Progenitor cell of endocrine pancreas (in vitro differentiated cells): ENCODE results near the gene SEH1L. TPM values are rescaled to one million over a fixed set of nuclear protein-coding genes. Genes with fewer than 3 reads are reported as not detected.
A peak's percentile ranks its signal among the peaks of the same experiment; 100 is the strongest.

ENCODE experiments used
- DNase-seq: peaks from one replicate; pipeline ENCODE4 v3.0.0; 2021; ENCODE audit warnings: low spot score; ENCODE audit not compliant: unreplicated experiment
- H3K27ac Mint-ChIP-seq: 2 replicates; pipeline ENCODE4 v1.8.0; 2021; ENCODE audit warnings: mild to moderate bottlenecking, moderate library complexity, mixed read lengths
- H3K27me3 Mint-ChIP-seq: 2 replicates; pipeline ENCODE4 v1.8.0; 2021; ENCODE audit warnings: mixed read lengths
- H3K36me3 Mint-ChIP-seq: 2 replicates; pipeline ENCODE4 v1.8.0; 2022; ENCODE audit warnings: mixed read lengths; ENCODE audit not compliant: insufficient read depth
- H3K4me1 Mint-ChIP-seq: 2 replicates; pipeline ENCODE4 v1.8.0; 2021; ENCODE audit warnings: low read depth, mixed read lengths
- H3K4me3 Mint-ChIP-seq: 2 replicates; pipeline ENCODE4 v1.8.0; 2021; ENCODE audit warnings: low read depth, mild to moderate bottlenecking, moderate library complexity, mixed read lengths
- H3K9me3 Mint-ChIP-seq: 2 replicates; pipeline ENCODE4 v1.8.0; 2021; ENCODE audit warnings: low read depth, mixed read lengths
- total RNA-seq: library from RNA; stranded (reverse); gene quantifications from 2 replicates; pipeline ENCODE4 v1.2.1, GENCODE V29; 2021
- TF ChIP-seq, protein P1 (sequence below): fragments of 200-600 bp; sonication (generic); IDR thresholded peaks from one replicate; pipeline ENCODE4 v1.5.0; 2021; ENCODE audit warnings: antibody characterized with exemption, mild to moderate bottlenecking; ENCODE audit not compliant: unreplicated experiment

SEH1L gene
- total RNA-seq, 1 donor from 2014 or later: 43.3 TPM

DNA sequence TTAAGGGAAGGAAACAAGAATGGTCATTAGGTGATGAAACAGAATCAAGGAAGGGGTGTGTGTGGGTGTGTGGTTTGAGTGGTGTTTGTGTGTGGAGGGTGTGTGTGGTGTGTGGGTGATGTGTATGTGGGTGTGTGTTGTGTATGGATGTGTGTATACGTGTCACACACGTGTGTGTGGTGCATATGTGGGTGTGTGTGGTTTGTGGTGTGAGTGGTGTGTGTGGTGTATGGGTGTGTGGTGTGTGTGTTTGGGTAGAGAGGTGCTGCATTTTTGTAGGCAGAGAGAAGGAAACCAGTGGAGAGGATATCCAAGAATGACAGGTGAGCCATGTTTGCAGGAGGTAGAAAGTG lies 42.3 kb downstream of the SEH1L start:
- TF ChIP-seq, protein P1, sequence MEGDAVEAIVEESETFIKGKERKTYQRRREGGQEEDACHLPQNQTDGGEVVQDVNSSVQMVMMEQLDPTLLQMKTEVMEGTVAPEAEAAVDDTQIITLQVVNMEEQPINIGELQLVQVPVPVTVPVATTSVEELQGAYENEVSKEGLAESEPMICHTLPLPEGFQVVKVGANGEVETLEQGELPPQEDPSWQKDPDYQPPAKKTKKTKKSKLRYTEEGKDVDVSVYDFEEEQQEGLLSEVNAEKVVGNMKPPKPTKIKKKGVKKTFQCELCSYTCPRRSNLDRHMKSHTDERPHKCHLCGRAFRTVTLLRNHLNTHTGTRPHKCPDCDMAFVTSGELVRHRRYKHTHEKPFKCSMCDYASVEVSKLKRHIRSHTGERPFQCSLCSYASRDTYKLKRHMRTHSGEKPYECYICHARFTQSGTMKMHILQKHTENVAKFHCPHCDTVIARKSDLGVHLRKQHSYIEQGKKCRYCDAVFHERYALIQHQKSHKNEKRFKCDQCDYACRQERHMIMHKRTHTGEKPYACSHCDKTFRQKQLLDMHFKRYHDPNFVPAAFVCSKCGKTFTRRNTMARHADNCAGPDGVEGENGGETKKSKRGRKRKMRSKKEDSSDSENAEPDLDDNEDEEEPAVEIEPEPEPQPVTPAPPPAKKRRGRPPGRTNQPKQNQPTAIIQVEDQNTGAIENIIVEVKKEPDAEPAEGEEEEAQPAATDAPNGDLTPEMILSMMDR: no peak
- H3K9me3 Mint-ChIP-seq: no peaks in the 10 kb centered on the region
- peaks cover 23% of the 10 kb centered on the region for H3K4me1 Mint-ChIP-seq
- H3K4me3 Mint-ChIP-seq: peak overlapping the region; percentile 91
- DNase-seq: no peak
- H3K27me3 Mint-ChIP-seq: no peaks in the 10 kb centered on the region
- H3K36me3 Mint-ChIP-seq: no peaks in the 10 kb centered on the region
- peak overlapping the region; percentile 95 for H3K27ac Mint-ChIP-seq

DNA sequence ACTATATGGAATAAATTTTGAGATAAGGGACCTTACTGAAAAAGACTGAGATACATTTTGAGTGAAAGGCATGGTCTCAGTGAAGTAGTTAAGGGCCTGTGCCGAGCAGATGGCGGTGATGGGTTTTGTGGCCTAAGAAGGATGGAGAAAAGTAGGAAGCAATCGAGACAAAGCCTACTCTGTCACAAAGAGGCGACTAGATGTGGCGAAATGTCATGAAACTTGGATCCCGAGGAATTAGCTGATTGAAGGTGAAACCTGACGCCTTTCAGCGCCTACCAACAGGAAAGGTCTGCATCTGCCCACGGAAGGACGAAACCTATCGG lies 42.8 kb downstream of the SEH1L start:
- H3K4me3 Mint-ChIP-seq: peak overlapping the region; percentile 91
- TF ChIP-seq, protein P1: no peak
- peaks cover 23% of the 10 kb centered on the region for H3K4me1 Mint-ChIP-seq
- no peak for DNase-seq
- no peaks in the 10 kb centered on the region for H3K36me3 Mint-ChIP-seq
- no peaks in the 10 kb centered on the region for H3K9me3 Mint-ChIP-seq
- H3K27ac Mint-ChIP-seq: peak overlapping the region; percentile 95
- no peaks in the 10 kb centered on the region for H3K27me3 Mint-ChIP-seq

DNA sequence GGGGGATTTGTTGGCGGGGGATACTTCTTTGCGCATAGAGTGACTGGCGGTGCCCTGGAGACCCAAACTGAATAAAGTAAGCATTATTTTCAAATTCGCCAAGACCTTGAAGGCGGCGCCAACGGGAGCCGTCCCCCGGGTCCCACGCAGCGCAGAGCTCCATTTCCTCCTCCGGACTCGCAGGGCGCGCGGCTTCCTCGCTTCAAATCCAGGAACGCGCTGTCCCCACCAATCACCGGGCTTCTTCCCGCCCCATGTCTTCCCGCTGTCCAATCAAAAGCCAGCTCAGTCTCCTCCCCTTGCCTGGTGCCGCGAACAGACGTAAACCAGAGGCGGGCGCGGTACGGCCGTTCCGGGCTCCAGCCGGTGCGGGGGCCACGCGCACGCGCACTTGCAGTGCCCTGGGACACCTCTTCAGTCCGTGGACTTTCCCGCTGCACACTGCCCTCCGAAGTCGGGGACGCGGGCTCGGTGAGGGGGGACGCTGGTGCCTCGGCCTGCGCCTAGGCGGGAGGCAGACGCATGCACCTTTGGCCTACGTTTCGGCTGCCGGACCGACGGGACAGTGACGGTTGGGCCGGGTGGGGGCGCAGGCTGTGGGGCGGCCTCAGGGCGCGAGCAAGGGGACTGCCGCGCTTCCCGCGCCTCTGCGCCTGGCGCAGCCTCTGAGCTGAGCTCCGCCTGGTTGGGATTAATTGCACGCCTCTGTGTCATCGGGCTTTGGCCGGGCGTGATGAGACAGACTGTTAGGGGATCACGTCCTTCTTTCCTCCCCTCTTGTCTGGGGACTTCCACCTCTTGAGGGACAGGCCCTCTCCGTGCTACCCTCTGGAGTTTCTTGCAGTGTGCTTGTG lies 43.4 kb downstream of the SEH1L start, which contains the start of gene CEP192:
CEP192 (plus strand) TSS at position 396 of the 854 bp plus-strand sequence. CDS start 8,063 bp downstream, outside the sequence.
- TF ChIP-seq, protein P1: peak; percentile 12
- Mint-ChIP-seq H3K27me3 (no peaks in the 10 kb centered on the region), H3K27ac (peak within 1 kb of the TSS; percentile 95), H3K9me3 (no peaks in the 10 kb centered on the region), H3K4me3 (peak within 1 kb of the TSS; percentile 91), H3K4me1 (peaks cover 23% of the 10 kb centered on the region), H3K36me3 (no peaks in the 10 kb centered on the region)
- peak; percentile 96 for DNase-seq

DNA sequence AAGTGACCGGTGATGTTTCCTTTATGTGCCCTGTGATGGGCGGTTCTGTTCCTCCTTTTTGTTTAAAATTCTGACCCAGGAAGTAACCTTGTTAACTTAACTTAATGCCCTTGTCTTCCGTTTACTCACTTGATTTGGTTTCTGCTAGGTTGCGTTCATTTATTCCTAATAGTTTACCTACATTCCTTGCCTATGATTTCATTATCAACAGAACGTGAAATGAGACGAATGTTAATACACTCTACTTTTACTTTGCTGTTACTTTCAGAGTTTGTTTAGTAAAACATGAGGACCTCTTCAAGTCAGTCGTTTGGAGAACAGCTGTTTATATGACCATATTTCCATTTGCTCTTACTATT lies 44.0 kb downstream of the SEH1L start:
- no peak for DNase-seq
- Mint-ChIP-seq H3K27ac (peak overlapping the region; percentile 94), H3K4me3 (peak overlapping the region; percentile 91), H3K4me1 (peaks cover 23% of the 10 kb centered on the region), H3K27me3 (no peaks in the 10 kb centered on the region), H3K9me3 (no peaks in the 10 kb centered on the region), H3K36me3 (no peaks in the 10 kb centered on the region)
- TF ChIP-seq, protein P1: no peak

DNA sequence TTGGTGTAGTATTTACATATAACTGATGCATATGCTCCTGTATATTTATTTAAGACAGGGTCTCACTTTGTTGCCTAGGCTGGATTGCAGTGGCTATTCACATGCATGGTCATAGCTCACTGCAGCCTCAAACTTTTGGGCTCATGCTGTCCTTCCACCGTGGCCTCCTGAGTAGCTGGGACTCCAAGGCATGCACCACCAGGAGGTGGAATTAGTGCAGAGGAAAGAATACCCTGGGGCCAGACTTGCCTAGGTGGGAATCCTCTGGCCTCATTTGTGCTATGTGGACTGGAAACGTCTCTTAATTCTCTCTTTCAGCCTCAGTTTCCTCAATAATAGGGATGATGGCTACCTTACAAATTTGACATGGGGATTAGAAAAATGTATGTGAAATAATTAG lies 45.6 kb downstream of the SEH1L start:
- H3K27me3 Mint-ChIP-seq: no peaks in the 10 kb centered on the region
- H3K4me1 Mint-ChIP-seq: peaks cover 23% of the 10 kb centered on the region
- H3K36me3 Mint-ChIP-seq: no peaks in the 10 kb centered on the region
- no peaks in the 10 kb centered on the region for H3K9me3 Mint-ChIP-seq
- TF ChIP-seq, protein P1: no peak
- H3K27ac Mint-ChIP-seq: no peak overlapping the region
- H3K4me3 Mint-ChIP-seq: no peak overlapping the region
- DNase-seq: no peak
